ENCODE data around the gene SLC4A3. TPM values are rescaled to one million over a fixed set of nuclear protein-coding genes. Genes with fewer than 3 reads are reported as not detected.
A peak's percentile ranks its signal among the peaks of the same experiment; 100 is the strongest.

Gene SLC4A3
- polyA plus RNA-seq, 1 of the 3 experiments (the other 2 are of a cell fraction) = 12.3 TPM

DNA sequence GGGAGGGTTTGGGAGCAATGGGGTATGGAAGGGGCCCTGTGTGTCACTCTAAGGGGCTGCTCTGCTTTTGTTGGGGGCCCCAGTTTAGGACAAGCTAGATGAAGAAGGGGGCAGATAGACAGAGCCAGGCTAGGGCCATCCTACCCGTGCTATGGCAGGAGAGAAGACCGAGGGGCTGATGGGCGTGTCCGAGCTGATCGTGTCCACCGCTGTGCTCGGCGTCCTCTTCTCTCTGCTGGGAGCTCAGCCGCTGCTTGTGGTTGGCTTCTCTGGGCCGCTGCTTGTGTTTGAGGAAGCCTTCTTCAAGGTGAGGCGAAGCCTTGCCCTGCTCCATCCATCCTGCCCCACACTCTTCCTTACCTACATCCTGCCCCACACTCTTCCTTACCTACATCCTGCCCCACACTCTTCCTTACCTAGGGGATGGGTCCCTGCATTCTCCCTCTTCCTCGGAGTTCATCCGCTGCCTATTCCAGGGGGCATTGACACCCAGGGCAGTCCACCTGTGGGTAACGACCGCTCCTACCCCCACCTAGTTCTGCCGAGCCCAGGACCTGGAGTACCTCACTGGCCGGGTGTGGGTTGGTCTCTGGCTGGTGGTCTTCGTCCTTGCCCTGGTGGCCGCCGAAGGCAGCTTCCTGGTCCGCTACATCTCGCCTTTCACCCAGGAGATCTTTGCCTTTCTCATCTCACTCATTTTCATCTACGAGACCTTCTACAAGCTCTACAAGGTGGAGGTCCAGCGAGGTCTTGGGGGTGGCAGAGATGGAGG, 8.9 kb downstream of the SLC4A3 start:
- peaks cover 0 to 5% of the 10 kb centered on the region in 2 experiments for H3K36me3 ChIP-seq (replicated peaks in 1 of 2; ENCODE audit: control insufficient read depth in 1 of 2, insufficient read depth in 2 of 2, low read length in 1 of 2)
- H3K27me3 ChIP-seq (ENCODE audit: insufficient read depth) = no peaks in the 10 kb centered on the region
- no peaks in the 10 kb centered on the region for H3K9me3 ChIP-seq
- H3K4me1 ChIP-seq (ENCODE audit: control insufficient read depth in 1 of 2, insufficient read depth in 2 of 2, low read depth in 1 of 2, low read length in 1 of 2) = no peaks in the 10 kb centered on the region
- H3K9ac ChIP-seq = no peak overlapping the region
- DNase-seq = peak; percentile 18
- ChIA-PET POLR2A (no interaction called here), CTCF (interaction anchor here (0.6 to 2.1 kb wide), 3 partner anchors 53 to 95 kb away, joined by 3 to 7 read pairs (median 7); no protein-coding TSS in a partner anchor)
- H3K4me2 ChIP-seq = no peak overlapping the region
- TF ChIP-seq, protein P1, sequence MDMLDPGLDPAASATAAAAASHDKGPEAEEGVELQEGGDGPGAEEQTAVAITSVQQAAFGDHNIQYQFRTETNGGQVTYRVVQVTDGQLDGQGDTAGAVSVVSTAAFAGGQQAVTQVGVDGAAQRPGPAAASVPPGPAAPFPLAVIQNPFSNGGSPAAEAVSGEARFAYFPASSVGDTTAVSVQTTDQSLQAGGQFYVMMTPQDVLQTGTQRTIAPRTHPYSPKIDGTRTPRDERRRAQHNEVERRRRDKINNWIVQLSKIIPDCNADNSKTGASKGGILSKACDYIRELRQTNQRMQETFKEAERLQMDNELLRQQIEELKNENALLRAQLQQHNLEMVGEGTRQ (IDR thresholded peaks at IDR 0.05; ENCODE audit: borderline replicate concordance, low read depth, low read length) = no peak
- TF ChIP-seq NFIC (IDR thresholded peaks at IDR 0.05; ENCODE audit: borderline replicate concordance) (no peak), GABPA (IDR thresholded peaks at IDR 0.05; ENCODE audit: low read depth) (no peak), TCF12 (IDR thresholded peaks at IDR 0.05) (no peak), FOXM1 (IDR thresholded peaks at IDR 0.05; ENCODE audit: low read depth) (no peak), YY1 (IDR thresholded peaks at IDR 0.05; ENCODE audit: low read depth) (no peak), FOSL2 (IDR thresholded peaks at IDR 0.05; ENCODE audit: borderline replicate concordance, low read depth) (no peak), CHD2 (IDR thresholded peaks at IDR 0.05; ENCODE audit: low read length, partially characterized antibody) (no peak), FOXJ3 (CRISPR knock-in tag; IDR thresholded peaks at IDR 0.05) (no peak), RAD21 (IDR thresholded peaks at IDR 0.05; ENCODE audit: low read length) (no peak), POLR2AphosphoS5 (IDR thresholded peaks at IDR 0.05; ENCODE audit: low read depth, low read length) (no peak)
- H3K27ac ChIP-seq (ENCODE audit: low read depth in 2 of 2, low read length in 1 of 2) = no peak overlapping the region
- H2AFZ ChIP-seq (ENCODE audit: low read depth) = no peak overlapping the region
- H3K4me3 ChIP-seq (ENCODE audit: low read depth in 2 of 2, low read length in 1 of 2) = no peak overlapping the region
- H3F3A ChIP-seq (replicated peaks; ENCODE audit: insufficient read depth) = no peaks in the 10 kb centered on the region
- H3K79me2 ChIP-seq (ENCODE audit: insufficient read depth) = no peaks in the 10 kb centered on the region
- H3K9me2 ChIP-seq = no peaks in the 10 kb centered on the region
- no peaks in the 10 kb centered on the region for H4K20me1 ChIP-seq (ENCODE audit: insufficient read depth)
- WGBS (ENCODE audit: low lambda C conversion rate) = 86% methylated on average over 21 of the region's 24 CpGs

DNA sequence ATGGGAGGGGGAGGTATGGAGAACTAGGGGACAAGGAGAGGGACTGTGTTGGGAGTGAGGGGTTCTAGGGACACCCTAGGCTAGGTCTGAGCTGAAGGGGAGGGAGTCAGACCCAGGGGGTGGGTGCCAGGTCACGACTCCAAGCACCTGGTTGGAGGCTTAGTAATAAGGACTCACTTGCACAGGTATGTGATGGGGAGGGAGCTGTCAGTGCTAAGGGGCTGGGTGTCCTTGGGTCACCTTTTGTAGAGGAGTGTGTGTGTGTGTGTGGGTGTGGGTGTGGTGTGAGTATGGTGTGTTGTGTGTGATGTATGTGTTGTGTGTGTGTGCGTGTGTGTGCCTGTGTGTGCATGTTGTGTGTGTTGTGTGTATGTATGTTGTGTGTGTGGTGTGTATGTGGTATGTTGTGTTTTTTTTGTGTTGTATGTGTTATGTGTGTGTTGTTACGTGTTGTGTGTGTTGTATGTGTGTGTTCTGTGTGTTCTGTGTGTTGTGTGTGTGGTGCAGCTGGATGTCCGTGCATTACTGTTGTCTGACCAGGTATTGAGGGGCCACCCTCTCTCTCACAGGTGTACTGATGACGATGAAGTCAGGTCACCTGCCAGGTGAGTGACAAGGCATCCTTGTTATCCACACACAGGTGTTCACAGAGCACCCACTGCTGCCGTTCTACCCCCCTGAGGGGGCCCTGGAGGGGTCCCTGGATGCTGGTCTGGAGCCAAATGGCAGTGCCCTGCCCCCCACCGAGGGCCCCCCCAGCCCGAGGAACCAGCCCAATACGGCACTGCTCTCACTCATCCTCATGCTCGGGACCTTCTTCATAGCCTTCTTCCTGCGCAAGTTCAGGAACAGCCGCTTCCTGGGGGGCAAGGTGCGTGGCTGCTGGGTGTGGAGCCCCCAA, 9.8 kb downstream of the SLC4A3 start:
- Histone ChIP-seq H3K27ac (ENCODE audit: low read depth in 2 of 2, low read length in 1 of 2) (no peak overlapping the region), H3K79me2 (ENCODE audit: insufficient read depth) (no peaks in the 10 kb centered on the region), H2AFZ (ENCODE audit: low read depth) (no peak overlapping the region), H3K9ac (no peak overlapping the region), H3K9me3 (no peaks in the 10 kb centered on the region), H3K27me3 (ENCODE audit: insufficient read depth) (no peaks in the 10 kb centered on the region), H3K4me3 (ENCODE audit: low read depth in 2 of 2, low read length in 1 of 2) (no peak overlapping the region), H3K4me2 (no peak overlapping the region), H4K20me1 (ENCODE audit: insufficient read depth) (no peaks in the 10 kb centered on the region), H3F3A (replicated peaks; ENCODE audit: insufficient read depth) (peaks cover 4% of the 10 kb centered on the region), H3K4me1 (ENCODE audit: control insufficient read depth in 1 of 2, insufficient read depth in 2 of 2, low read depth in 1 of 2, low read length in 1 of 2) (peaks cover 0 to 3% of the 10 kb centered on the region in 2 experiments; a peak in 1 of 4 replicates), H3K9me2 (no peaks in the 10 kb centered on the region), H3K36me3 (replicated peaks in 1 of 2; ENCODE audit: control insufficient read depth in 1 of 2, insufficient read depth in 2 of 2, low read length in 1 of 2) (peaks cover 0 to 5% of the 10 kb centered on the region in 2 experiments)
- POLR2A ChIA-PET = interaction anchor here (1.3 kb wide), 1 partner anchor 11 kb away, joined by 4 read pairs; no protein-coding TSS in a partner anchor
- TF ChIP-seq MEF2A (IDR thresholded peaks at IDR 0.05; ENCODE audit: borderline replicate concordance, low read depth) = no peak
- TF ChIP-seq, protein P2, sequence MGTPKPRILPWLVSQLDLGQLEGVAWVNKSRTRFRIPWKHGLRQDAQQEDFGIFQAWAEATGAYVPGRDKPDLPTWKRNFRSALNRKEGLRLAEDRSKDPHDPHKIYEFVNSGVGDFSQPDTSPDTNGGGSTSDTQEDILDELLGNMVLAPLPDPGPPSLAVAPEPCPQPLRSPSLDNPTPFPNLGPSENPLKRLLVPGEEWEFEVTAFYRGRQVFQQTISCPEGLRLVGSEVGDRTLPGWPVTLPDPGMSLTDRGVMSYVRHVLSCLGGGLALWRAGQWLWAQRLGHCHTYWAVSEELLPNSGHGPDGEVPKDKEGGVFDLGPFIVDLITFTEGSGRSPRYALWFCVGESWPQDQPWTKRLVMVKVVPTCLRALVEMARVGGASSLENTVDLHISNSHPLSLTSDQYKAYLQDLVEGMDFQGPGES (IDR thresholded peaks at IDR 0.05; ENCODE audit: low read depth, low read length) = no peak
- no peak for TF ChIP-seq RCOR1 (IDR thresholded peaks at IDR 0.05; ENCODE audit: low read length)
- TF ChIP-seq, protein P3, sequence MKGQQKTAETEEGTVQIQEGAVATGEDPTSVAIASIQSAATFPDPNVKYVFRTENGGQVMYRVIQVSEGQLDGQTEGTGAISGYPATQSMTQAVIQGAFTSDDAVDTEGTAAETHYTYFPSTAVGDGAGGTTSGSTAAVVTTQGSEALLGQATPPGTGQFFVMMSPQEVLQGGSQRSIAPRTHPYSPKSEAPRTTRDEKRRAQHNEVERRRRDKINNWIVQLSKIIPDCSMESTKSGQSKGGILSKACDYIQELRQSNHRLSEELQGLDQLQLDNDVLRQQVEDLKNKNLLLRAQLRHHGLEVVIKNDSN (IDR thresholded peaks at IDR 0.05; ENCODE audit: borderline replicate concordance, low read depth) = no peak
- TF ChIP-seq SIN3A (IDR thresholded peaks at IDR 0.05; ENCODE audit: borderline replicate concordance, low read depth, low read length) = no peak
- no peak for TF ChIP-seq TAF1 (IDR thresholded peaks at IDR 0.05; ENCODE audit: borderline replicate concordance, low read depth, low read length)
- TF ChIP-seq POLR2AphosphoS5 (IDR thresholded peaks at IDR 0.05; ENCODE audit: low read depth, low read length) = no peak
- TF ChIP-seq GATA2 (CRISPR knock-in tag; IDR thresholded peaks at IDR 0.05) = no peak
- TF ChIP-seq NFIC (IDR thresholded peaks at IDR 0.05; ENCODE audit: borderline replicate concordance) = no peak
- TF ChIP-seq EP300 (IDR thresholded peaks at IDR 0.05; ENCODE audit: borderline replicate concordance in 1 of 2, low read depth in 1 of 2, low read length in 1 of 2) = no peak
- no peak for TF ChIP-seq FOSL2 (IDR thresholded peaks at IDR 0.05; ENCODE audit: borderline replicate concordance, low read depth)
- TF ChIP-seq EZH2phosphoT487 (IDR thresholded peaks at IDR 0.05; ENCODE audit: borderline replicate concordance, low read depth) = no peak
- no peak for TF ChIP-seq RAD21 (IDR thresholded peaks at IDR 0.05; ENCODE audit: low read length)
- no peak for TF ChIP-seq FOXM1 (IDR thresholded peaks at IDR 0.05; ENCODE audit: low read depth)
- no peak for TF ChIP-seq FOXJ3 (CRISPR knock-in tag; IDR thresholded peaks at IDR 0.05)
- TF ChIP-seq SMC3 (IDR thresholded peaks at IDR 0.05; ENCODE audit: low read depth, low read length) = no peak
- no peak for TF ChIP-seq RFX5 (IDR thresholded peaks at IDR 0.05; ENCODE audit: low read length)
- no peak for TF ChIP-seq RXRA (IDR thresholded peaks at IDR 0.05; ENCODE audit: borderline replicate concordance, low read depth)
- DNase-seq = no peak
- CTCF ChIA-PET = interaction anchor here (1.0 to 2.1 kb wide), 4 partner anchors 11 to 96 kb away, joined by 4 to 7 read pairs (median 6); no protein-coding TSS in a partner anchor
- WGBS (ENCODE audit: low lambda C conversion rate) = 62% methylated on average over 6 of the region's 13 CpGs
